Memory B cell (primary cell): Measurements from ENCODE around the gene EPS8L3.

ENCODE experiments used
- ATAC-seq: fragments of 150-1000 bp; cut with Tn5 transposase; 2 replicates; pipeline ENCODE4 v1.10.0; 2021; ENCODE audit warnings: low read depth, mild to moderate bottlenecking, moderate library complexity
- DNase-seq, 2 donors: peaks; one replicate each; pipeline ENCODE4 v3.0.0; 2022; ENCODE audit warnings: low spot score in 2 of 2
- H3K27ac Mint-ChIP-seq: one replicate; pipeline ENCODE4 v1.8.0; 2022; ENCODE audit warnings: mild to moderate bottlenecking, moderate library complexity, mixed read lengths
- H3K27me3 Mint-ChIP-seq: one replicate; pipeline ENCODE4 v1.8.0; 2022; ENCODE audit warnings: mixed read lengths
- H3K36me3 Mint-ChIP-seq: one replicate; pipeline ENCODE4 v1.8.0; 2022; ENCODE audit warnings: mild to moderate bottlenecking, mixed read lengths
- H3K4me1 Mint-ChIP-seq: one replicate; pipeline ENCODE4 v1.8.0; 2022; ENCODE audit warnings: mixed read lengths
- H3K4me3 Mint-ChIP-seq: one replicate; pipeline ENCODE4 v1.8.0; 2022; ENCODE audit warnings: mild to moderate bottlenecking, moderate library complexity, mixed read lengths
- H3K9me3 Mint-ChIP-seq: one replicate; pipeline ENCODE4 v1.8.0; 2022; ENCODE audit warnings: mixed read lengths

EPS8L3 gene

GRCh38 chr1:109763646-109764415 is at the start of gene EPS8L3:
Gene EPS8L3, minus strand, starts transcription at chr1:109763923. Its CDS starts 2,174 bp downstream, at chr1:109761749.
- no peaks in the 10 kb centered on the region for H3K4me1 Mint-ChIP-seq
- H3K27me3 Mint-ChIP-seq = peaks cover 6% of the 10 kb centered on the region
- no peaks in the 10 kb centered on the region for H3K9me3 Mint-ChIP-seq
- ATAC-seq = no peak
- H3K36me3 Mint-ChIP-seq = no peaks in the 10 kb centered on the region
- H3K27ac Mint-ChIP-seq = no peak within 1 kb of the TSS
- H3K4me3 Mint-ChIP-seq = no peak within 1 kb of the TSS
- no peak for DNase-seq

- Mint-ChIP-seq H3K27ac (no peak overlapping the region), H3K4me1 (peaks cover 15% of the 10 kb centered on the region), H3K36me3 (peaks cover 1% of the 10 kb centered on the region), H3K27me3 (peaks cover 3% of the 10 kb centered on the region), H3K9me3 (no peaks in the 10 kb centered on the region), H3K4me3 (no peak overlapping the region)
- no peak for DNase-seq
- ATAC-seq = no peak
Observed at GRCh38 chr1:109812691-109813393, 49.1 kb upstream of the EPS8L3 start.

GRCh38 chr1:109808703-109809102 is 45.0 kb upstream of the EPS8L3 start:
- H3K4me1 Mint-ChIP-seq = peaks cover 7% of the 10 kb centered on the region
- no peaks in the 10 kb centered on the region for H3K36me3 Mint-ChIP-seq
- H3K27ac Mint-ChIP-seq = no peak overlapping the region
- H3K9me3 Mint-ChIP-seq = no peaks in the 10 kb centered on the region
- ATAC-seq (no peak), DNase-seq (no peak)
- H3K27me3 Mint-ChIP-seq = peaks cover 5% of the 10 kb centered on the region
- no peak overlapping the region for H3K4me3 Mint-ChIP-seq

GRCh38 chr1:109807822-109808680 is 44.3 kb upstream of the EPS8L3 start:
- Mint-ChIP-seq H3K4me3 (no peak overlapping the region), H3K27ac (no peak overlapping the region), H3K36me3 (no peaks in the 10 kb centered on the region), H3K27me3 (peaks cover 5% of the 10 kb centered on the region), H3K4me1 (peaks cover 5% of the 10 kb centered on the region), H3K9me3 (no peaks in the 10 kb centered on the region)
- no peak for DNase-seq
- ATAC-seq = no peak

GRCh38 chr1:109807402-109807801 is 43.7 kb upstream of the EPS8L3 start:
- no peaks in the 10 kb centered on the region for H3K36me3 Mint-ChIP-seq
- no peak overlapping the region for H3K27ac Mint-ChIP-seq
- H3K4me3 Mint-ChIP-seq = no peak overlapping the region
- peaks cover 3% of the 10 kb centered on the region for H3K4me1 Mint-ChIP-seq
- H3K9me3 Mint-ChIP-seq = no peaks in the 10 kb centered on the region
- DNase-seq (no peak), ATAC-seq (no peak)
- H3K27me3 Mint-ChIP-seq = peaks cover 5% of the 10 kb centered on the region

- ATAC-seq (no peak), DNase-seq (no peak)
- peaks cover 4% of the 10 kb centered on the region for H3K27me3 Mint-ChIP-seq
- no peaks in the 10 kb centered on the region for H3K36me3 Mint-ChIP-seq
- H3K27ac Mint-ChIP-seq = no peak overlapping the region
- H3K9me3 Mint-ChIP-seq = no peaks in the 10 kb centered on the region
- no peak overlapping the region for H3K4me3 Mint-ChIP-seq
- H3K4me1 Mint-ChIP-seq = peaks cover 3% of the 10 kb centered on the region
Observed at GRCh38 chr1:109806733-109807400, 43.1 kb upstream of the EPS8L3 start.

GRCh38 chr1:109805486-109806165 is 41.9 kb upstream of the EPS8L3 start:
- Mint-ChIP-seq H3K36me3 (no peaks in the 10 kb centered on the region), H3K4me1 (peaks cover 3% of the 10 kb centered on the region), H3K9me3 (no peaks in the 10 kb centered on the region), H3K27ac (no peak overlapping the region), H3K4me3 (no peak overlapping the region), H3K27me3 (peaks cover 2% of the 10 kb centered on the region)
- no peak for DNase-seq
- no peak for ATAC-seq

- peaks cover 2% of the 10 kb centered on the region for H3K27me3 Mint-ChIP-seq
- no peak overlapping the region for H3K27ac Mint-ChIP-seq
- DNase-seq (no peak), ATAC-seq (no peak)
- no peaks in the 10 kb centered on the region for H3K9me3 Mint-ChIP-seq
- no peaks in the 10 kb centered on the region for H3K36me3 Mint-ChIP-seq
- H3K4me1 Mint-ChIP-seq = peaks cover 3% of the 10 kb centered on the region
- H3K4me3 Mint-ChIP-seq = no peak overlapping the region
Observed at GRCh38 chr1:109804660-109805059, 40.9 kb upstream of the EPS8L3 start.

- H3K27me3 Mint-ChIP-seq = peaks cover 2% of the 10 kb centered on the region
- no peak overlapping the region for H3K27ac Mint-ChIP-seq
- peaks cover 3% of the 10 kb centered on the region for H3K4me1 Mint-ChIP-seq
- no peaks in the 10 kb centered on the region for H3K9me3 Mint-ChIP-seq
- DNase-seq (no peak), ATAC-seq (no peak)
- no peak overlapping the region for H3K4me3 Mint-ChIP-seq
- no peaks in the 10 kb centered on the region for H3K36me3 Mint-ChIP-seq
Observed at GRCh38 chr1:109803901-109804331, 40.2 kb upstream of the EPS8L3 start.

- H3K4me3 Mint-ChIP-seq = no peak overlapping the region
- peaks cover 2% of the 10 kb centered on the region for H3K27me3 Mint-ChIP-seq
- ATAC-seq = no peak
Observed at GRCh38 chr1:109802901-109803561, 39.3 kb upstream of the EPS8L3 start.

GRCh38 chr1:109802136-109802900 is 38.6 kb upstream of the EPS8L3 start:
- Mint-ChIP-seq H3K4me1 (no peaks in the 10 kb centered on the region), H3K36me3 (no peaks in the 10 kb centered on the region), H3K9me3 (no peaks in the 10 kb centered on the region), H3K4me3 (no peak overlapping the region), H3K27ac (no peak overlapping the region), H3K27me3 (peaks cover 2% of the 10 kb centered on the region)
- DNase-seq (no peak), ATAC-seq (no peak)

More at GRCh38 chr1:109802901-109803561, 39.3 kb upstream of the EPS8L3 start:
- Mint-ChIP-seq H3K27ac (no peak overlapping the region), H3K9me3 (no peaks in the 10 kb centered on the region), H3K4me1 (peaks cover 3% of the 10 kb centered on the region), H3K36me3 (no peaks in the 10 kb centered on the region)
- DNase-seq = no peak

- Mint-ChIP-seq H3K27me3 (peaks cover 5% of the 10 kb centered on the region), H3K4me1 (no peaks in the 10 kb centered on the region), H3K9me3 (no peaks in the 10 kb centered on the region), H3K36me3 (no peaks in the 10 kb centered on the region), H3K27ac (no peak overlapping the region), H3K4me3 (no peak overlapping the region)
- DNase-seq = no peak
- ATAC-seq = no peak
Observed at GRCh38 chr1:109801791-109802135, 38.0 kb upstream of the EPS8L3 start.
